GM11168 (cell line): Measurements from ENCODE around the gene ZSCAN1.

Source experiments
- in situ Hi-C: fragments of 300-500 bp; cut with MboI; formaldehyde crosslinking; loops from one replicate; pipeline ENCODE4 v1.12.0; 2022; ENCODE audit warnings: low sequenced_read_pairs; ENCODE audit not compliant: unreplicated experiment

The ZSCAN1 gene

GRCh38 chr19:58038688-58039204, 4.9 kb downstream of the ZSCAN1 start:
- in situ Hi-C loops, result no loop called here

- in situ Hi-C loops, result no loop called here
These were observed 7.1 kb downstream of the ZSCAN1 start for GRCh38 chr19:58040751-58041525.

GRCh38 chr19:58042495-58043340, 8.9 kb downstream of the ZSCAN1 start:
- in situ Hi-C loops, result no loop called here

- in situ Hi-C loops, result no loop called here
These were observed 10.6 kb downstream of the ZSCAN1 start for GRCh38 chr19:58044391-58044790.

GRCh38 chr19:58044886-58045285, 11.1 kb downstream of the ZSCAN1 start:
- in situ Hi-C loops, result no loop called here

- in situ Hi-C loops, result no loop called here
These were observed 11.7 kb downstream of the ZSCAN1 start for GRCh38 chr19:58045411-58046050.

GRCh38 chr19:58046856-58047255, 13.0 kb downstream of the ZSCAN1 start:
- in situ Hi-C loops, result no loop called here

- in situ Hi-C loops, result no loop called here
These were observed 13.8 kb downstream of the ZSCAN1 start for GRCh38 chr19:58047672-58048071.

- in situ Hi-C loops, result no loop called here
These were observed 18.4 kb downstream of the ZSCAN1 start for GRCh38 chr19:58052256-58052655.

GRCh38 chr19:58053480-58054156, 19.8 kb downstream of the ZSCAN1 start:
- in situ Hi-C loops, result no loop called here

- in situ Hi-C loops, result no loop called here
These were observed 21.4 kb downstream of the ZSCAN1 start for GRCh38 chr19:58054901-58055874.

GRCh38 chr19:58056261-58056660, 22.4 kb downstream of the ZSCAN1 start:
- in situ Hi-C loops, result no loop called here

GRCh38 chr19:58056861-58057260, 23.0 kb downstream of the ZSCAN1 start:
- in situ Hi-C loops, result no loop called here

GRCh38 chr19:58058467-58058866, 24.6 kb downstream of the ZSCAN1 start:
- in situ Hi-C loops, result no loop called here

- in situ Hi-C loops, result no loop called here
These were observed 25.3 kb downstream of the ZSCAN1 start, which contains the start of gene ZNF135 for GRCh38 chr19:58059003-58059670. Gene ZNF135 (plus strand): TSS chr19:58059282. CDS start chr19:58060003, 721 bp downstream.

- in situ Hi-C loops, result no loop called here
These were observed 25.9 kb downstream of the ZSCAN1 start for GRCh38 chr19:58059671-58060078.

- in situ Hi-C loops, result no loop called here
These were observed 26.4 kb downstream of the ZSCAN1 start for GRCh38 chr19:58060231-58060630.

GRCh38 chr19:58063712-58064111, 29.9 kb downstream of the ZSCAN1 start:
- in situ Hi-C loops, result no loop called here
